ENCODE data around the gene ALOXE3. TPM values are rescaled to one million over a fixed set of nuclear protein-coding genes. Genes with fewer than 3 reads are reported as not detected.

Gene ALOXE3
- total and polyA plus RNA-seq, 2 of the 8 experiments (the other 6 are each of a cell fraction or from before 2014, with no cell fraction given) = 0.26 TPM; not detected in 1

GRCh38 chr17:8110907-8111306 lies 7.4 kb downstream of the ALOXE3 start:
- Histone ChIP-seq H3K4me3 (ENCODE audit: extremely low read depth in 1 of 4, insufficient read depth in 2 of 4, low read depth in 3 of 4, low read length in 4 of 4) (no peak overlapping the region), H3K56ac (replicated peaks; ENCODE audit: insufficient read length, low read depth, low read length) (no peak overlapping the region), H2BK20ac (ENCODE audit: low read length) (no peak overlapping the region), H2AFZ (ENCODE audit: low read length) (no peak overlapping the region), H4K5ac (ENCODE audit: insufficient read length, low read depth, low read length) (no peak overlapping the region), H3K9me3 (ENCODE audit: insufficient read depth in 2 of 2, low read depth in 1 of 2, low read length in 1 of 2) (no peaks in the 10 kb centered on the region), H2BK12ac (ENCODE audit: low read depth, low read length) (no peak overlapping the region), H3K4me1 (replicated peaks in 1 of 4; ENCODE audit: control insufficient read depth in 3 of 4, insufficient read depth in 4 of 4, low read length in 3 of 4) (peaks cover 0 to 13% (median 3%) of the 10 kb centered on the region in 4 experiments; a peak in 5 of 7 replicates), H2BK5ac (ENCODE audit: low read depth, low read length) (no peak overlapping the region), H4K8ac (ENCODE audit: extremely low read depth, insufficient read depth, low read length) (peak overlapping the region; percentile 38; the same call in 1 of the 2 replicates), H3K14ac (ENCODE audit: insufficient read length) (no peak overlapping the region), H3K27ac (ENCODE audit: low read depth, low read length) (no peak overlapping the region), H3K79me2 (ENCODE audit: control insufficient read depth in 1 of 2, insufficient read depth in 2 of 2, low read length in 2 of 2) (no peaks in the 10 kb centered on the region), H2AK5ac (ENCODE audit: low read depth, low read length) (no peak overlapping the region), H3K4ac (replicated peaks; ENCODE audit: insufficient read length, low read depth, low read length) (no peak overlapping the region), H3K27me3 (replicated peaks in 1 of 4; ENCODE audit: control insufficient read depth in 3 of 4, extremely low read depth in 1 of 4, insufficient read depth in 3 of 4, low read length in 3 of 4) (peaks cover 3 to 57% (median 42%) of the 10 kb centered on the region in 4 experiments), H2BK15ac (ENCODE audit: low read length) (0 out of 2 replicates have a peak overlapping the region, but pooled peaks have one; percentile 61), H2BK120ac (replicated peaks; ENCODE audit: low read depth, low read length) (no peak overlapping the region), H4K91ac (replicated peaks; ENCODE audit: insufficient read length, low read length) (no peak overlapping the region), H3K23ac (ENCODE audit: insufficient read length) (no peak overlapping the region), H4K20me1 (replicated peaks in 1 of 2; ENCODE audit: control insufficient read depth in 1 of 2, insufficient read depth in 2 of 2, low read length in 2 of 2) (peaks cover 0 to 3% of the 10 kb centered on the region in 2 experiments), H3K36me3 (ENCODE audit: control insufficient read depth in 2 of 4, insufficient read depth in 4 of 4, low read length in 3 of 4) (no peaks in the 10 kb centered on the region), H3K9ac (replicated peaks in 1 of 4; ENCODE audit: extremely low read depth in 1 of 4, low read depth in 3 of 4, low read length in 3 of 4) (no peak overlapping the region; a peak in 1 of 7 replicates), H3K4me2 (ENCODE audit: insufficient read depth in 1 of 2, low read depth in 2 of 2, low read length in 2 of 2) (peak overlapping the region; percentile 70 to 95; a peak in 1 of 4 replicates), H3K18ac (ENCODE audit: extremely low read depth, low read length) (no peak overlapping the region), H3K23me2 (ENCODE audit: low read depth, low read length) (peaks cover 5% of the 10 kb centered on the region; the same call in 1 of the 2 replicates), H3K79me1 (ENCODE audit: low read depth, low read length) (no peaks in the 10 kb centered on the region)
- no peak for DNase-seq (ENCODE audit: low read depth in 1 of 2, low spot score in 2 of 2)
- ChIA-PET POLR2A (ENCODE audit: partially characterized antibody) (interaction anchor here (0.6 to 3.0 kb wide), 10 partner anchors 20 to 423 kb away, joined by 3 to 13 read pairs (median 4); partner anchors contain the start of gene WRAP53), CTCF (ENCODE audit: partially characterized antibody) (interaction anchor here (0.6 to 23.3 kb wide), 15 partner anchors 8 to 326 kb away, joined by 3 to 501 read pairs (median 4); partner anchors contain the start of genes ALOX12B and ALOXE3)
- no peak for TF ChIP-seq TEAD4 (IDR thresholded peaks at IDR 0.05; ENCODE audit: low read depth, low read length)
- TF ChIP-seq CREB1 (IDR thresholded peaks at IDR 0.05) = no peak
- no peak for TF ChIP-seq JUN (IDR thresholded peaks at IDR 0.05; ENCODE audit: low read depth, low read length)
- no peak for TF ChIP-seq USF2 (IDR thresholded peaks at IDR 0.05; ENCODE audit: low read length)
- TF ChIP-seq HDAC2 (IDR thresholded peaks at IDR 0.05; ENCODE audit: borderline replicate concordance in 1 of 2, low read depth in 2 of 2, low read length in 2 of 2) = no peak
- TF ChIP-seq ZNF274 (IDR thresholded peaks at IDR 0.05; ENCODE audit: borderline replicate concordance, extremely low read depth, low read length) = no peak
- no peak for TF ChIP-seq PHF8 (conservative IDR thresholded peaks at IDR 0.05; ENCODE audit: low read depth, low read length)
- no peak for TF ChIP-seq HDAC6 (IDR thresholded peaks at IDR 0.05; ENCODE audit: low read depth, low read length)
- TF ChIP-seq BACH1 (IDR thresholded peaks at IDR 0.05; ENCODE audit: low read length) = no peak
- WGBS, 2 experiments (ENCODE audit: extremely low coverage in 1 of 2, insufficient coverage in 1 of 2, insufficient read length in 1 of 2, insufficient replicate concordance in 2 of 2, low coverage in 1 of 2, low lambda C conversion rate in 2 of 2, missing lambda C conversion rate in 1 of 2) = 90% methylated on average over 6 of the region's 6 CpGs; no CpG with 5 or more reads in 1 of the 2 experiments
- no peak for FAIRE-seq

Measured in H1 (cell line).